Mucosa of stomach (tissue), 1 donor: ENCODE results near the gene PTGDR.

Source experiments
- H3K27me3 ChIP-seq: one replicate; pipeline ENCODE4 v1.7.0; 2013; ENCODE audit warnings: mild to moderate bottlenecking, low read length; ENCODE audit not compliant: control insufficient read depth, insufficient read depth
- H3K36me3 ChIP-seq: one replicate; pipeline ENCODE4 v1.7.0; 2013; ENCODE audit warnings: low read length; ENCODE audit not compliant: control insufficient read depth, insufficient read depth
- H3K4me1 ChIP-seq: one replicate; pipeline ENCODE4 v1.7.0; 2013; ENCODE audit warnings: mild to moderate bottlenecking, low read length; ENCODE audit not compliant: control insufficient read depth, insufficient read depth
- H3K4me3 ChIP-seq: one replicate; pipeline ENCODE4 v1.7.0; 2013; ENCODE audit warnings: low read length
- H3K9ac ChIP-seq: one replicate; pipeline ENCODE4 v1.7.0; 2013; ENCODE audit warnings: mild to moderate bottlenecking, low read length, moderate library complexity
- H3K9me3 ChIP-seq: one replicate; pipeline ENCODE4 v1.7.0; 2013; ENCODE audit warnings: mild to moderate bottlenecking, low read length, moderate library complexity; ENCODE audit not compliant: control insufficient read depth
- donor health status: Pancreatic carcinoma.

PTGDR gene

DNA sequence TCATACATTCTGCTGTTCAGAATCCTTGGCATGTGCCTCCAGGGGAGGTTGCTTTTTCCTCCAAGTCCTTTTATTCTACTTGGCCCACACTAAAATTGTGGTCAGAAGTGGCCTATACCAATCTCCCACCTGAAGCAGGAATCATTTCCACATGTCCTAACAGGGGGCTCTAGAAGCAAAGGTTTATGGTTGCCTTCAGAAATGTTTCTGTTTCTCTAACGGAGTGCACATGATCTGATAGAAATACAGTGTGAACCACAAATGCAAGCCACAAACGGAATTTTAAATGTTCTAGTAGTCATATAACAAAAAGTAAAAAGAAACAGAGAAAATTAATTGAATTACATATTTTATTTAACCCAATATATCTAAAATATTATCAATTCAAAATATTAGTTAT lies 50.6 kb downstream of the PTGDR start:
- Histone ChIP-seq H3K9ac (no peak overlapping the region), H3K4me3 (no peak overlapping the region), H3K36me3 (no peaks in the 10 kb centered on the region), H3K4me1 (peaks cover 14% of the 10 kb centered on the region), H3K9me3 (no peaks in the 10 kb centered on the region), H3K27me3 (no peaks in the 10 kb centered on the region)

DNA sequence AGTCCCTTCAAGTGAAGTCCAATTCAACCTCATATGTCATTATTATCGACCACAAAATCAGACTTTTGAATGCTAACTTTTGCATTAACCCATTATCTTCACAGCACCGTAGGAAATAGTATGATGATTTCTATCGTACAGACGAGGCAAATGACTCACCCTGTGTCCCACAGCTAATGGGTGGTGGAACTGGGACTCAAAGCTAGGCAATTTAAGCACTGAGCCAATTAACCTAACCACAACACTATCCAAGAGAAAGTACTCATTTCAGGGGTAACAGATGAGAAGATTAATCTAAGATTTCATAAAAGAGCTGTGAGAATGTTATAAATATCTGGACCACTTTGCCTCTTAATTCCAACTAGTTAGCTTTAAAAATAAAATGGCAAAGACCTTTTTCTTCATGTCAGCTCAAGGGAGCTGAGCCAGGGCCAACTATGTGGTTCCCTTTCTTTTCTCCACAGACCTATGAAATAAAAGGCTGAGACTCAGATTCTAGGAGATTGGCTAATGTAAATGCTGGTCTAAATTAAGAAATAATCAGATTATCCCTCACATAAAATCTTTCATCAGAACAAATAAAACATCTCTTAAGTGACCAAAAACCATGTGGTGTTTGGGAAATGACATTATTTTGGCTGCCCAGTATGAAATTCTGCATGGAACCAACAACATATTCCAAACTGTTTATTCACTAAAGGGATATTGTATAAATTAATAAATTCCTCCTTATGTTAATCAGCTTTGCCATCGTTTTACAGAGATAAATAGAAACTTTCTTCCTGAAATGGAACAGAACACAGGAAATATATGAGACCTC lies 51.5 kb downstream of the PTGDR start:
- no peaks in the 10 kb centered on the region for H3K27me3 ChIP-seq
- H3K4me3 ChIP-seq = no peak overlapping the region
- no peaks in the 10 kb centered on the region for H3K36me3 ChIP-seq
- H3K4me1 ChIP-seq = peaks cover 6% of the 10 kb centered on the region
- H3K9ac ChIP-seq = no peak overlapping the region
- no peaks in the 10 kb centered on the region for H3K9me3 ChIP-seq

DNA sequence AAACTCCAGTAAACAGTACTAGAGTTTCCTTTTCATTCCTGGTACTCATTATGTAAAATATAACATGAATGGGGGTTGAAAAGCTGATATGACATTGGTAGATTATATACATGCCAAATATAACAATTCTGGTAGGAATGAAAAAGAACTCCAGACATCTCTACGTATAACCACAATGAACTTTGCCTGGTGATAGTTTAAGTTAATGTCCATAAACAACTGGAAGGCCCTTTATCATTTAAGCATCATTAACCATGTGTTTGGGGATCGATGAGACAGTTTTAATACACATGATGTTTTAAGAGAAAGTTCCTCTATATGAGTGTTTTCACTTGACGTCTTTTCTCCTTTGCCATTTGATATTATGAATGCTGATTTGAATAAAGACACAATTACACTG lies 52.4 kb downstream of the PTGDR start:
- Histone ChIP-seq H3K9me3 (no peaks in the 10 kb centered on the region), H3K4me1 (peaks cover 6% of the 10 kb centered on the region), H3K4me3 (no peak overlapping the region), H3K27me3 (no peaks in the 10 kb centered on the region), H3K9ac (no peak overlapping the region), H3K36me3 (no peaks in the 10 kb centered on the region)

- Histone ChIP-seq H3K4me3 (no peak overlapping the region), H3K27me3 (no peaks in the 10 kb centered on the region), H3K4me1 (peaks cover 6% of the 10 kb centered on the region), H3K9me3 (no peaks in the 10 kb centered on the region), H3K9ac (no peak overlapping the region), H3K36me3 (no peaks in the 10 kb centered on the region)
These were observed 57.6 kb downstream of the PTGDR start for GRCh38 chr14:52325126-52325525.

DNA sequence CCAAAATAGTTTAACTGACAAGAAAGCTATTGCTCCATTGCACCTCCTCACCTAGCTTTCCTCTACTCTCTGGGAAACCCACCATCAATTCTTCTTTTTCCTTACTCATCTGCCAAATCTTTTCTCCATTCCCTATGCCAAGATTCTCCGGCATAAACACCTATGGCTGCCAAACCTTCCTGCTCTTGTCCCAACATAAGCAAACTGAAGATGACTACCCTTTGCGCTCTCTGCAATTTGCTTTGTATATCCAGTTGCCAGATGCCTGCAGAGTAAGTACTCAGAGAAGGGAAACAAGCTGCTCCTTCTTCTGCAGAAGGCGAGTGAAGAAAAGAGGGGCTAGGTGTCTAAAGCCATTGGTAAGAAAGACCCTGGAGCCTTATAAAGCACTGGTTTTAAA lies 58.1 kb downstream of the PTGDR start:
- H3K4me3 ChIP-seq = no peak overlapping the region
- peaks cover 6% of the 10 kb centered on the region for H3K4me1 ChIP-seq
- H3K36me3 ChIP-seq = no peaks in the 10 kb centered on the region
- no peaks in the 10 kb centered on the region for H3K9me3 ChIP-seq
- no peak overlapping the region for H3K9ac ChIP-seq
- H3K27me3 ChIP-seq = no peaks in the 10 kb centered on the region
